GM12875 (cell line): ENCODE data around the gene PRKN.

Source experiments
- H3K4me3 ChIP-seq: one replicate; pipeline ENCODE4 v1.5.1; 2011; ENCODE audit warnings: low read depth, low read length, control low read depth
- TF ChIP-seq, protein P1 (sequence below): IDR thresholded peaks from 2 replicates; pipeline ENCODE4 v1.5.1; 2011; ENCODE audit warnings: low read depth, mild to moderate bottlenecking, control low read depth, inconsistent platforms, low read length, moderate library complexity, borderline replicate concordance; ENCODE audit not compliant: insufficient read depth

The PRKN gene

DNA sequence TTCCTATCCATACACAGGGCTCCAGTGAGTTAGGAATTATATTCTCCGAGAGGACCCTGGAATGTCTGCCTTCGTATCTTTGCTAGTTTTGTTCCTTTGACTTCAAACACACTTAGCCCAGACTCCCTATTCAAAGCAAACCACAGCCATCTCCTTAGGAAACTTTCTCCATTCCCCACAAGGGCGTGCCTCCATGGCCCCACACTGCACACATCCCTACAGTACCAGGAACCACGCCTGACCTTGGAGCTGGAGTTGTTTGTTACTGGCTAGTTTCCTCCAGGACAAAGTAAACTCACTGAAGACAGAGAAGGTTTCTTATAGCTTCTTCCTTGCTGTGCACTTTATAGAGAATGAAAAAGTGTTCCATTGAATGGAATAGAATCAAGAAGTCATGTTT lies 1040.9 kb downstream of the PRKN start:
- TF ChIP-seq, protein P1, sequence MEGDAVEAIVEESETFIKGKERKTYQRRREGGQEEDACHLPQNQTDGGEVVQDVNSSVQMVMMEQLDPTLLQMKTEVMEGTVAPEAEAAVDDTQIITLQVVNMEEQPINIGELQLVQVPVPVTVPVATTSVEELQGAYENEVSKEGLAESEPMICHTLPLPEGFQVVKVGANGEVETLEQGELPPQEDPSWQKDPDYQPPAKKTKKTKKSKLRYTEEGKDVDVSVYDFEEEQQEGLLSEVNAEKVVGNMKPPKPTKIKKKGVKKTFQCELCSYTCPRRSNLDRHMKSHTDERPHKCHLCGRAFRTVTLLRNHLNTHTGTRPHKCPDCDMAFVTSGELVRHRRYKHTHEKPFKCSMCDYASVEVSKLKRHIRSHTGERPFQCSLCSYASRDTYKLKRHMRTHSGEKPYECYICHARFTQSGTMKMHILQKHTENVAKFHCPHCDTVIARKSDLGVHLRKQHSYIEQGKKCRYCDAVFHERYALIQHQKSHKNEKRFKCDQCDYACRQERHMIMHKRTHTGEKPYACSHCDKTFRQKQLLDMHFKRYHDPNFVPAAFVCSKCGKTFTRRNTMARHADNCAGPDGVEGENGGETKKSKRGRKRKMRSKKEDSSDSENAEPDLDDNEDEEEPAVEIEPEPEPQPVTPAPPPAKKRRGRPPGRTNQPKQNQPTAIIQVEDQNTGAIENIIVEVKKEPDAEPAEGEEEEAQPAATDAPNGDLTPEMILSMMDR = no peak
- H3K4me3 ChIP-seq = no peak overlapping the region

DNA sequence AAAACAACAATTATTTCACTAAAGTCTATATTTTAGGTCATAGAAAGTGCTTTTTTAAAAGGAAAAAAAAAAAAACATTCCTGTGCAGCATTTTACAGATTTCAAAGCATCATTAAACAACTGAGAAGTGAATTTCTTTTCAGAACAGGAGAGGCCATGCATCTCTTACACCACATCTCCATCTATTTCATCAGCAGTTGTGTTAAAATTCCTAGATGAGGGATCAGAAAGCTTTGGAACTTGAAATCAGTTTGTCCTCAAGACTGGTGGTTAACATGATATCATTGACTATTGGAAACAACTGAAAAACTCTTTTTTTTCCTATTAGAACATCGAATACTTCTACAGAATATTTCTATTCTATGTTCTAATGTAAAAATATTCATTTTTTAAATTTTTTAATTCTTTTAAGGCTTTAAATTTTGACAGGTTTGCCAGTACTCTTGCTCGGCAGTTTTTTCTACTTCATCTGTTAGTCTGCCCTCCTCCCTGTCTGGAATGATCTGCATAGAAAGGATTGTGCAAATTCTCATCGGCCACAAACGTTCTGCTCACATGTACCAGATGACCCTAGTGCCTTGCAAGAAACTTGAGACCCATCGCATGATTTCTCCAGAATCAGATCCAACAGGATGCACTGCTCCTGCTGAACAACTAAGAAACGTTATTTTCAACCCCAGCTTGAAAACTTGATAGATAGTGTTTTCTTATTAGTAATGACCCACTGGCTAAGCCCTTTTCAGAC lies 1042.7 kb downstream of the PRKN start:
- TF ChIP-seq, protein P1 = no peak
- no peak overlapping the region for H3K4me3 ChIP-seq

DNA sequence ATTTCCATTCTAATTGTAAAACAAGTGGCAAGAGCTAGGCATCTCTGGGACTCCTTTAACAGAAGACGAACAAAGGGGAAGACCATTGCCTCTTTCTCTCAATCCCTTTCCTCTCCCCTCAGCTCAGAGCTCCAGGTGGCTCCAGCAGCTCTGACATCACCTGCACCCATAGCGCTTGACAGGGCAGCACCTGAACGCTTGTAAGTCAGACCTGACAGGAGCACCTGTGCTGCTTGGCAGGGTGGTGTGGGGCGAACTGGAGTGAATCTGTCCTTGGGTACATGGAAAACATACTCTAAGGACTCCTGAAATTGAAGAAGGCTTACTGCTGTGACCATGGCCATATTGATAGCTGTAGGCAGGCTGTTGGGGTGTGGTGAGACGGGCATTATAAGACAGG lies 1044.2 kb downstream of the PRKN start:
- TF ChIP-seq, protein P1 = no peak
- no peak overlapping the region for H3K4me3 ChIP-seq

DNA sequence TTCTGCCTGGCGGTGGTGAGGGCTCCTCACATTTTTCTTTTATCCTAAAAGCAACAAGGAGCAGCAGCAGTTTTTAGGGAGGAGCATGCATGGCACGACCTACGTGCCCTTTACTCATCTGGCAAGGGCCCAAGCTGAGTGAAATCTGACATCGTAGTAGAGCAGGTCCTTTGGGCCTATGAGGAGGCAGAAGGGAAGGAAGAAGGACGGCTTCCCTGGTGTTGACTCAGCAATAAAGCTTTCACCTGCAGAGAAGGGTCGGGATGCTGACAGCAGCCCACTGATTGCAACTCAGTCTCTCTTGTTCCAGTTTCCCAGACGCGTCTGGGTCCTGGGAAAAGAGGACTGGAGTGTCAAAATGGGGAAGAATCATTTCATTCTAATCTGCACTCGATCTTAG lies 1044.6 kb downstream of the PRKN start:
- TF ChIP-seq, protein P1 = no peak
- H3K4me3 ChIP-seq = no peak overlapping the region

DNA sequence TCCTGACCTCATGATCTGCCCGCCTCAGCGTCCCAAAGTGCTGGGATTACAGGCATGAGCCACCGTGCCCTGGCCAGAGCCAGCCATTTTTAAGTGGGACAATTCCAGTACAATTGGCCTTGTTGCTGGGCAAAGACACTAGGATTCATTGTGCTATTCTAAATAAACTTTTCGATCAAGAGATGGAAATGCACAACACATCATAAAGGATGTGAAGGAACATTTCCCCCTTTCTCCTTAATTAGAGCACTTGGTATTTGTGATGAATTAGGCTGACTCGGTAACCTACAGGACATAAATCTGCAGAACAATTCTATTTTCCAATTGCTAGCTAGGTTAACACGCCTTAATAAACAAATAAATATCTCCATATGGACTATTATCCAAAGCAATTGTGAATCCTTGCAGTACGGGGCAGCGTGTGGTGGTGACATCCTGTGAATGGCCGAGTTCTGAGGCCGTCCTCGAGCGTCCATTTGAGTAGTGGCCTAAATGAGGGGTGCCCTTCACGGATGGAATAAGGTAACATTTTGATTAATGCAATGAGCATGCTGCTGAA lies 1047.5 kb downstream of the PRKN start:
- TF ChIP-seq, protein P1 = no peak
- H3K4me3 ChIP-seq = no peak overlapping the region

DNA sequence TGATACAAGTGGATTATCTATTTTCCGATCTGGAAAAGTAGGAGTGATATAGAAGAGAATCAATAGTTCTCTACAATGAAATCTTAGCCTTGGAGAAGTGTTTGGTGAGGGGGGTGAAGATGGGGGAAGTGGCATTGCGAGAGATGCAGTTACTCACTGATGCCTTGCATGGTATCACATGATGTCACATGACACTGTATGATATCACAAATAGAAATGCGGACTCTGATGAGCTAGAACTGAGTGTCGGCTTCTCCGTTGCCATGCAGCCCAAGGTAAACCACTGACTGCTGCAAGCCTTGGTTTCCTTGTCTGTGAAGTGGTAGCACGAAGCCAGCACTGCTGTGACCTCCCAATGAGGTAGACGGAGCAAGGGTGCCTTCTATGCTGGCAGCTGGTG lies 1050.4 kb downstream of the PRKN start:
- H3K4me3 ChIP-seq = no peak overlapping the region

DNA sequence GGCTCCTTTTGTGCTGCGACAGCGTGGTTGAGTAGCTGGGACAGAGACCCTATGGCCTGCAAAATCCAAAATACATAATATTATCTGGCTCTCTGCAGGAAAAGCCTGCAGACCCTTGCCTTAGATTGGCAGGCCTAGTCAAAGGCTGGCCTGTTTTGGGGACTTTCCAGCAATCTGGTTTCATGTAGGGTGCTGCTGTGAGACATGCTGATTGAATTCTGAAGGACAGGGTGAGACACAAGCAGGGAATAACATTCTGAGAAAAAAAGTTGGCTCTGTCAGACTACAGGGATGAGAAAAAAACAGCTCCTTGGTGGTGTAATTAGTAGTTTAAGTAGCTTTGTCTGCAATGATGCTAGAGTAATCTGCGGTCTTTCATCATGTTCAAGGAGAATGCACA lies 1051.0 kb downstream of the PRKN start:
- H3K4me3 ChIP-seq = no peak overlapping the region
- TF ChIP-seq, protein P1 = no peak

More for the DNA sequence above, 1050.4 kb downstream of the PRKN start:
- TF ChIP-seq, protein P1 = no peak
